Pericardium fibroblast (primary cell): Measurements from ENCODE around the gene GEMIN8. TPM values are rescaled to one million over a fixed set of nuclear protein-coding genes. Genes with fewer than 3 reads are reported as not detected.

ENCODE experiments used
- total RNA-seq: library from RNA; depleted of rRNA; stranded (reverse); fragments of >200 nt; gene quantifications from 2 replicates; pipeline ENCODE4 v1.2.3, GENCODE V29; 2015

GEMIN8 gene
- total RNA-seq, result 10.7 and 12.1 TPM in 2 replicates

DNA sequence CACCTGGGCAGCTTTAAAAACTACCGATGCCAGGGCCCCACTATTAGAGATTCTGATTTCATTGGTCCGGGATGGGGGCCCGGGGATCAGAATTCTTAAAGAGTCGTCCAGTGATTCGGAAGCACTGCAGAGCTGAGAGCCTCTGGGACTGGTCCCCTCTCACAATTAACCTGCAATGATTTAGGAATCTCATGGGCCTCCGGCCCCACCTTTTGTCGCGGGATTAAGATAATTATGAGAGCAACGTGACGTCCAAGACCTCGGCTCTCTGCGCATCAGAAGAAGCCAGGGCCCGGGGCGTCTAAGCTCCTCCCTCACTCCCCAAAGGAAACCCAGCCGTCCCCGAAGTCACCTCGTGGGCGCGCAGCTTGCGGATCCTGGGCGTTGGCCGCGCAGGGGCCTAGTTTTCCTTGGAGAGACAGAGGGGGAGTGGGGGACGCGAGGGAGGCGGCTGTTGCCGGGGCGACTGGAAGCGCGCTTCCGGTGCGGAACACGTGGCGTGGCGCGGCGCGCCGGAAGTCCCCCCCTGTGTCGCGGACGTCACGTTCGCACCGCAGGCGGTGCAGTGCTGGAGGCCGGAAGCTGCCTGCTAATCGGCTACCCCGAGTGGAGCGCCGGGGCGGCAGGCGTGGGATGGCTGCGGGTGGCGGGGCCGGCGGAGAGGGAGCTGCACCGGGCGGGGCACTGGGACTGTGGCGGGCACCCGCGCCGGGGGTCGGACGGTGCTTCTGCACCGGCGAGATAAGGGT lies at the start of gene GEMIN8:
Gene GEMIN8 (minus strand): TSS at position 468 of the 749 bp plus-strand sequence. CDS start 8,414 bp downstream, outside the sequence.

Other genes with a start within 250 kb of the GEMIN8 start
- gene GPM6B, start 212.8 kb downstream of the GEMIN8 start, total RNA-seq, result 28.6 and 28.8 TPM in 2 replicates